IPS-NIHi7 (cell line): ENCODE data around the gene PPM1F.
"Not testable (repeated sequence)": the region's sequence is repeated elsewhere in the genome, so short reads cannot be mapped to it uniquely, and the experiment has no call there.

ENCODE experiments used
- DNase-seq: peaks from one replicate; pipeline ENCODE4 v3.0.0; 2012; ENCODE audit warnings: mixed read lengths; ENCODE audit errors: extremely low spot score

Gene PPM1F

GRCh38 chr22:21921184-21921721, 31.4 kb downstream of the PPM1F start:
- no peak for DNase-seq

GRCh38 chr22:21920341-21921183, 32.1 kb downstream of the PPM1F start:
- DNase-seq = no peak

DNA sequence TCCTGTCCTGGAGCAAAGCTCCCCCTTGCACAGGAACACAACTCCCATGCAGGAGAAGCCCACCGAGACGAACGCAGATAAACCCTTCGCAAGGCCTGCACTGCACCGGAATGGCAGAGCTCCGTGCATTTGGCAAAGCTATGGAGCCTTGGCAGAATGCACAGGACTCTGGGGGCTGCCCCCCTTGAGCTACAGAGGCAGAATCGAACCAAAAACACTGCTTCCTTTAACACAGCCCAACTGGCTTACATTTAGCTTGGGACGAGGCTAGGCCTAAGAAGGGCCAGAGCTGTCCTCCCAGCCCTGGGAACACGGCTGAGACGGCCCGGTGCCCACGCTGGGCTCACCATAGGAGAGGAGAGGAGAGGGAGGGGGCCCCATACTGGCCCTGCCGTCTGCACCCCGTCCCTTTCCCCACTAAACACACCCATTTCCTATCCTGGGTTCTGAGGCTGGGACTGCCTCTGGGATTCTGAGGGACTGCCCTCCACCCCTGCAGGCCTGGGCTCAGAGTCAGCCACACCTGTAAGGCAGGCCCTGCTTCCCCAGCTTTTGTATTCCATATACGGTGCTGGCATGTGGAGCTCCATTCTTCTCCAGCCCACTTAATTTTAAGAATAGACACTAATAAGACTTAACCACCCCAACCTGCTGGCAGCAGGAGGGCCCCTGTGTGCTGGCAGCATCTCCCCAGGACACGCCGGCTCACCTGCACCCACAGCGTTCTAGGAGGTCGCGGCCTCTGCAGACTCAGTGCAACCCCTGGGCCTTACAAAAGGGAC, 32.9 kb downstream of the PPM1F start:
- no peak for DNase-seq

- no peak for DNase-seq
These were observed 34.0 kb downstream of the PPM1F start for GRCh38 chr22:21918466-21919185.

DNA sequence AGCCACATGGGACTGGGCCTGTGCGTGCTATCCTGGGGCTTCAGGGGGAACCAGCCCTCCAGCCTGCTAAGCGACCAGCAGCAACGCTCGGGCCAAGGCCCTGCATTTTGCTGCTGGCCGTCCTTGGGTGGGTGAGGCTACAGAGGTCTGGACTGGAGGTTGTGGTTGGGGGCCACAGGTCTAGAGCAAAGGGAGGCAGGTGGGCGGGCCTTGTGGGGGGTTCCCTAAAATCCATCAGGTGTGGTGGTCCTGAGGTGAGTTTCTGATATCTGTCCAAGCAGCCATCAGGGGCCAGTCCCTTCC, 34.7 kb downstream of the PPM1F start:
- DNase-seq = no peak

- DNase-seq = peak; percentile 46
These were observed 35.3 kb downstream of the PPM1F start for GRCh38 chr22:21917181-21917958.

- no peak for DNase-seq
These were observed 36.2 kb downstream of the PPM1F start for GRCh38 chr22:21916309-21916918.

- peak; percentile 2 for DNase-seq
These were observed 36.9 kb downstream of the PPM1F start for GRCh38 chr22:21915624-21916308.

- not testable (repeated sequence) for DNase-seq
These were observed 38.5 kb downstream of the PPM1F start for GRCh38 chr22:21914033-21914642.

DNA sequence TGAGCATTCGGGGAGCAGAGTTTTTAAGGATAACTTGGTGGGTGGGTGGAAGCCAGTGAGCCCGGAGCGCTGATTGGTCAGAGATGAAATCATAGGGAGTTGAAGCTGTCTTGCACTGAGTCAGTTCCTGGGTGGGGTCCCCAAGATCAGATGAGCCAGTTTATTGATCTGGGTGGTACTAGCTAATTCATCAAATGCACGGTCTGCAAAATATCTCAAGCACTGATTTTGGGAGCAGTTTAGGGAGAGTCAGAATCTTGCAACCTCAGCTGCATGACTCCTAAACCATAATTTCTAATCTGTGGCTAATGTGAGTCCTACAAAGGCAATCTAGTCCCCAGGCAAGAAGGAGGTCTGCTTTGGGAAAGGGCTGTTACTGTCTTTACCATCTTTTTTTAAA, 42.3 kb downstream of the PPM1F start:
- not testable (repeated sequence) for DNase-seq

DNA sequence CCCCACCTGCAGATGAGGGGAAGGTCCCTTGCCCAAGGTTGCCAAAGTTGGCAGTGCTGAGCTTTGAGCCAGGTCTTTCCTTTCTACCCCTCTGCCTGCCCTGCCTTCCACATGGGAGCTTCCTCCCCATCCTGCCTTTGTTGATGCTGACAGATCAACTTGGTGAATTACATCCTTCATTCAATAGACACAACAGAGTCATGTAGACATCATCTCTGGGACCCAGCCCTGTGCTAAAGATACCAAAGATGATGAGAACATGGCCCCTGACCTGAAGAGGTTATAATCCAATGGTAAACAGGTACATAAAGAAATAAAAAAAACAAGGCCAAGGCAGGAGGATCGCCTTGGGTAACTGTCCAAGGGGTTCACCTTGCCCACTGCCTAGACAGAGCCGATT, 42.8 kb downstream of the PPM1F start:
- peak; percentile 4 for DNase-seq

- peak; percentile 4 for DNase-seq
These were observed 44.8 kb downstream of the PPM1F start for GRCh38 chr22:21907638-21908522.

DNA sequence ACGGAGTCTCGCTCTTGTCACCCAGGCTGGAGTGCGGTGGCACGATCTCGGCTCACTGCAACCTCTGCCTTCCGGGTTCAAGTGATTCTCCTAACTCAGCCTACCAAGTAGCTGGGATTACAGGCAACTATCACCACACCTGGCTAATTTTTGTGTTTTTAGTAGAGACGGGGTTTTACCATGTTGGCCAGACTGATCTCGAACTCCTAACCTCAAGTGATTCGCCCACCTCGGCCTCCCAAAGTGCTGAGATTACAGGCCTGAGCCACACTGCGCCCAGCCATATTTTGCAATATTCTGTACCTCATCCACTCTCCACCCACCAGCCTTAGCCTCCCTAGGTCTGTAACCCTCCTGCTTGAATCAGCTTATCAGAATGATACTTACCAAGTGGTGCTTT, 47.4 kb downstream of the PPM1F start:
- peak; percentile 3 for DNase-seq

GRCh38 chr22:21904250-21904789, 48.3 kb downstream of the PPM1F start:
- DNase-seq = peak; percentile 5

DNA sequence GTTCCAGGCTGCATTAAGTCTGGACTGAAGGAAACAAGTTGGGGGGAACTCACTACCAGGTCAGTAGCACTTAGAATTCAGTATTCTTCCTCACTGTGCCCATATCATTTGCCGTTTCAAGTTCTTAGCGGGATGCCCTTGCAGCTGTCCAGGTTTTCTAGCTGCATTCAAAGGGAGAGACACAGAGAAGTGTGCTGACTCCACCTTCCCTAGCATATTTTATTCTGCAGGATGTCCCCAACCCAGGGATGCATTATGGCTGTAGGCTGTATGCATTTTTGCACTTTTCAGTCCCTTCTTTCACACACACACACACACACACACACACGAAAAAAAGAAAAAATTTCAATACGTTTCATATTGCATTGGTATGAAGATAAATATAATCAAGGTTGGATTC, 49.4 kb downstream of the PPM1F start:
- no peak for DNase-seq

- no peak for DNase-seq
These were observed 50.2 kb downstream of the PPM1F start for GRCh38 chr22:21902296-21903087.

- no peak for DNase-seq
These were observed 54.2 kb downstream of the PPM1F start for GRCh38 chr22:21898354-21898896.
